AG04450 (cell line): Measurements from ENCODE around the gene PLN. TPM values are rescaled to one million over a fixed set of nuclear protein-coding genes. Genes with fewer than 3 reads are reported as not detected.

Experiments used
- CTCF ChIA-PET: fragments of 300-600, 350-600 bp; formaldehyde crosslinking; extraction: SDS; loops from one replicate; lab custom pipeline; 2022; ENCODE audit warnings: antibody characterized with exemption, inconsistent platforms; lab: Charles Lee
- POLR2A ChIA-PET: fragments of 350-600 bp; formaldehyde crosslinking; extraction: SDS; loops from one replicate; lab custom pipeline; 2021; ENCODE audit warnings: antibody characterized with exemption, inconsistent platforms; lab: Yijun Ruan, JAX
- DNase-seq: peaks from one replicate; pipeline ENCODE4 v3.0.0-alpha.2; 2011; ENCODE audit warnings: low read depth, low spot score
- H3K27ac ChIP-seq: one replicate; pipeline ENCODE4 v1.5.1; 2012; ENCODE audit warnings: low read depth, low read length, control low read depth
- H3K27me3 ChIP-seq: one replicate; pipeline ENCODE4 v1.6.0; 2012; ENCODE audit warnings: low read length; ENCODE audit not compliant: control insufficient read depth, insufficient read depth
- H3K4me3 ChIP-seq: 2 replicates; pipeline ENCODE4 v1.5.1; 2011; ENCODE audit warnings: mild to moderate bottlenecking, low read depth, low read length, control low read depth
- H3K9me3 ChIP-seq: 2 replicates; pipeline ENCODE4 v1.5.1; 2012; ENCODE audit warnings: low read length; ENCODE audit not compliant: control insufficient read depth, insufficient read depth
- polyA plus RNA-seq: library from polyadenylated mRNA; depleted of rRNA; stranded (reverse); fragments of >200 nt; gene quantifications from 2 replicates; pipeline ENCODE4 v1.2.3, GENCODE V29; 2011; rRNA removed
- TF ChIP-seq, protein P1 (sequence below): IDR thresholded peaks from 2 replicates; pipeline ENCODE4 v1.5.1; 2011; ENCODE audit warnings: low read depth, low read length, control low read depth, inconsistent platforms

PLN gene
- polyA plus RNA-seq, 1 experiment = 0.14 TPM

DNA sequence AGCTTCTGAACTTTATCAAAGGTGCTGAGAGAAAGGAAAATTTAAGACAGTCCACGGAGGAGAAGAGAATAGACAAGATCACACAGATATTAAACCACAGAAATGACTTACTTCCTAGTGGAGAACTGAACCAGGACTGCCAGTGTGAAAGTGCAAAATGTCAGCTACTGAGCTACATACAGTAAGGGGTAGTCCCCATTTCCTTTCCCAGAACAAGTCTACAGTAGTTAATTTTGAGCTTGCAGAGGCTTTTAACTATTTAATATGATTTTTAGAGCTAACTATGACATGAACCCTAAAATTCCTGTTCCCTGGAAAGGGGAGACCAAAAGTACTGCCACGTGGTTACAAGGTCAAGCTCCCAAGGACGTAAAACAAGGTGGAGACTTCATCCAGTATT, 58.2 kb downstream of the PLN start:
- POLR2A ChIA-PET = no interaction called here
- CTCF ChIA-PET = interaction anchor here (0.7 to 1.2 kb wide), 3 partner anchors 12 to 323 kb away, joined by 3 to 4 read pairs (median 3); no protein-coding TSS in a partner anchor
- DNase-seq = no peak
- Histone ChIP-seq H3K27me3 (no peaks in the 10 kb centered on the region), H3K9me3 (no peaks in the 10 kb centered on the region), H3K4me3 (no peak overlapping the region), H3K27ac (no peak overlapping the region)
- TF ChIP-seq, protein P1, sequence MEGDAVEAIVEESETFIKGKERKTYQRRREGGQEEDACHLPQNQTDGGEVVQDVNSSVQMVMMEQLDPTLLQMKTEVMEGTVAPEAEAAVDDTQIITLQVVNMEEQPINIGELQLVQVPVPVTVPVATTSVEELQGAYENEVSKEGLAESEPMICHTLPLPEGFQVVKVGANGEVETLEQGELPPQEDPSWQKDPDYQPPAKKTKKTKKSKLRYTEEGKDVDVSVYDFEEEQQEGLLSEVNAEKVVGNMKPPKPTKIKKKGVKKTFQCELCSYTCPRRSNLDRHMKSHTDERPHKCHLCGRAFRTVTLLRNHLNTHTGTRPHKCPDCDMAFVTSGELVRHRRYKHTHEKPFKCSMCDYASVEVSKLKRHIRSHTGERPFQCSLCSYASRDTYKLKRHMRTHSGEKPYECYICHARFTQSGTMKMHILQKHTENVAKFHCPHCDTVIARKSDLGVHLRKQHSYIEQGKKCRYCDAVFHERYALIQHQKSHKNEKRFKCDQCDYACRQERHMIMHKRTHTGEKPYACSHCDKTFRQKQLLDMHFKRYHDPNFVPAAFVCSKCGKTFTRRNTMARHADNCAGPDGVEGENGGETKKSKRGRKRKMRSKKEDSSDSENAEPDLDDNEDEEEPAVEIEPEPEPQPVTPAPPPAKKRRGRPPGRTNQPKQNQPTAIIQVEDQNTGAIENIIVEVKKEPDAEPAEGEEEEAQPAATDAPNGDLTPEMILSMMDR = no peak

DNA sequence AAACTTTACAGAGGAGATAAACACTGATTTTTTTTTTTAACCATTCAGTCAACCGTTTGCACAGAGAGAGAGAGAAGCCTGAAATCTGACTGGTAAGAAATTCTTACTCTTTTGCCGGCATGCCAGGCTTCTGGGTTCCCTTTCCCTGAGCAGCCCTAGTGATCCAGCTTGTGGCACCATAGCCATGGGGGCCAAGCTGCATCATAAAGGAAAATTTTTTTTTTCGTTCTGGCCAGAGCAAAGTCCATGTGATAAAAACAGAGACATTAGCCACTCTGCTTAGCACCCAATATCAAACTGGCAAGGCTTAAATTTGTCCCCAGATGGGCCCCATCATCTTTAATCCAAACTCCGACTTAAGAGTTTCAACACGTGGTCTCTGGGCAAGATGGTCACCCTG, 58.8 kb downstream of the PLN start:
- Histone ChIP-seq H3K9me3 (no peaks in the 10 kb centered on the region), H3K27ac (no peak overlapping the region), H3K4me3 (no peak overlapping the region), H3K27me3 (no peaks in the 10 kb centered on the region)
- ChIA-PET CTCF (interaction anchor here (1.2 kb wide), 2 partner anchors 12 to 323 kb away, joined by 3 read pairs; no protein-coding TSS in a partner anchor), POLR2A (no interaction called here)
- TF ChIP-seq, protein P1 = no peak
- no peak for DNase-seq

Other genes with a start within 250 kb of the PLN start
- gene CEP85L, start 103.3 kb downstream of the PLN start, polyA plus RNA-seq = 7.4 and 7.5 TPM in 2 replicates